GM21786 (cell line): ENCODE measurements around the gene STK32C.

ENCODE experiments used
- ATAC-seq: cut with Tn5 transposase; IDR thresholded peaks from one replicate; pipeline ENCODE4 v1.9.1; 2021; ENCODE audit not compliant: unreplicated experiment

The STK32C gene

DNA sequence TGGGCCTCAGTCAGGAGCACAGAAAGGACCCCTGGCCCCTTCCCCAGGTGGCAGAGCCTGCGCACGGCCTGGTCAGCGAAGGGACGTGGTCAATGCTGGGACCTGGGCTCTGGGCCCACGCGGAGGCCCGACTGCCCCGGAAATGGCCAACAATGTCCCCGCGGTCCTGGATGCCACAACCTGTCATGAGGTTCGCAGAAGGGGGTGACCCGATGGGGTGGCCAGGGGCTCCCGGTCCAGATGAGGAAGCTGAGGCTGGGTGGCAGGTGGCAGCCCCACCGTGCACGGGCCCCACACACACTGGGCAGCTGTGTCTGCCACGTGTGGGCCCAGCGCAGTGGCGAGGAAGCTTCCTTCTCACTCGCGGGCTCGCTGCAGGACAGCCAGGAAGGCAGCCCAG lies 71.6 kb downstream of the STK32C start:
- no peak for ATAC-seq

DNA sequence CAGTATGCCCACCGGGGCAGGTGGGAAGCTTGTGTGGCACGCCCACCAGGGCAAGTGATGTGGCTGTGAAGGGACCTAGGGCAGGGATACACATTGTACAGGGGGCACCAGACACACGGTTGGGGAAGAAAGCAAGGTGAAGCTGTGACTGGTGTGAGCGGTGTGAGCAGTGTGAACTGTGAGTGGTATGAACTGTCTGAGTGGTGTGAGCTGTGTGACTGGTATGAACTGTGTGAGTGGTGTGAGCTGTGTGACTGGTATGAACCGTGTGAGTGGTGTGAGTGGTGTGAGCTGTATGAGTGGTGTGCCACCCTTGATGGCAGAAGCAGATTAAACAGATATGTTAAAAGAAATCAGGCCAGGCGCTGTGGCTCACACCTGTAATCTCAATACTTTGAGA lies 72.9 kb downstream of the STK32C start:
- ATAC-seq, result no peak

DNA sequence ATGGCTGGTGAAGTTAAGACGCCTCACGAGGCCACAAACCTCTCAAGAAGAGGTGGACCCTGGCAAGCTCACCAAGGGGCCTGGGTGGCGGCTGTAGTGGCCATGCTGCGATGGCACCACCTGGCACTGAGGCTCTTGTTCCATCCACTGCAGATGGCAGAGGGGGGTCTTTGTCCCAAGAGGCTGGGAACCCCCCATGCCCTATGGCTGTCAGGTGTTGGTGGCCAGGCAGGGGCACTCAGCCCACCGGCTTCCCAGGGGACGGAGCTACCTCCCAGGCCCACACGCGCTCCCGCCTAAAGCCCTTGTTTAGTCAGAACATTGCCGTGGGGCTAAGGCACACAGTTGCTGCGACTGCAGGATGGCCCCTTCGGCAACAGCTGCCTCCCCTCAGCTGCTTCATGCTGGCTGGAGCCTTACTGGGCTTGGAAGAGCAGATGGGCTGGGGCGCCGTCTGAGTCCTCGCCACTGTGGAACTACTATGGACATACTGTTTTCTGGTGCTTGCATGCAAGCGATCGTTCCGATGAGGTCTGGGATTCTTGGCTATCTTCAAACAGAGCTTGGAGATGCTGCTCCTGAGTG lies 74.2 kb downstream of the STK32C start:
- no peak for ATAC-seq

DNA sequence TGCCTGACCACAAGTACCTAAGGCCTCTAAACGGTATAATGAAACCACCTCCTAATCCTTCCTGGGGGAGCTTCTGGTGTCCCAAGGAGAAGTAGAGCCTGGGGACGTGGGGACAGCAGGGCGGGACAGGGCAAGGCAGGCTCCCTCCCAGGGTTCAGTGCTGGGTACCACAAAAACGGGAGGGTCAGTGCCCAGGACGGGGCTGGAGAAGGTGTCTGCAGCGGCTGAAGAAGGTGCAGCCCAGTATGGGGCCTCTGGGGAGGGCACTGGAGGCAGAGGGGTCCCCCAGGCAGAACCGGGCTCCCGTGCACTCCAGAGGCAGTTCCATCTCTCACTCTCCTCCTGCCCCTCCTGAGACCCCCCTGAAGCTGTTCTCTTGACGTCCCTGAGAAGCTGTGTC lies 74.8 kb downstream of the STK32C start:
- ATAC-seq, result no peak

DNA sequence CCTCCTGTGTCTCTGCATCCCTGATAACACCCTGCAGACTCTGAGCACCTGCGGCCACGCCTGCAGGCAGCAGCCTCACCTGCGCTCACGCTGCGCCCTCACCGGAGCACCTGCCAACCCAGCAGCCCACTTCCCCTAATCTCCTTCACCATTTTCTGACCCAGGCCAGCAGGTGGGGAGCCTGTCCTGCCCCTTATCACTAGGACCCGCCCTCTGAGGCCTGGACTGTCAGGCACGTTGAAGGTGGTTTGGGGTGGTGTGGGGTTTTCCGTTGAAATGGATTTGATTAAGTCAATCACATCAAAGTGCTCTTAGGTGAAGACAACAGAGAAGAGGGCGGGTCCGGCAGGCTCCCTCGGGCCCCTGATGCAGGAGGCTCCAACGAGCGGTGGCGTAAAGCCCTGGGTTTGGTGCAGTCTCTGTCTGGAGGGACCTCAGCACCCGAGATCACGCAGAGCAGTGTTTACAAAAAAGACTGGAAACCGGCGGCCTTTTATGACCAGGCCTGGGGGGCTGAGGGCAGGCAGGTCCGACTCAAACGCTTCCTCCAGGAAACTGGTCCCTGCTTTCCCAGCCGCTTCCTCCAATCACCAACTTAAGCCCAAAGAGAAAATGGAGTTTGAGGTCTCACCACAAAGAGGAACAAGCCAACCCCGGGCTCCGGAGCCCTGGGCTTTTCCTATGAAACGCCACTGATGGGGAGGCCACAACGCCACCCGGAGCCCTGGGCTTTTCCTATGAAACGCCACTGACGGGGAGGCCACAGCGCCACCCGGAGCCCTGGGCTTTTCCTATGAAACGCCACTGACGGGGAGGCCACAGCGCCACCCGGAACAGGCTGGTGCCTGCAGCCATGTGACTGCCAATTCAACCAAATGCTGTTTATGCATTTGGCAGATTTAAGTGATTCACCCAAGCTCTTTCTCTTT lies 75.5 kb downstream of the STK32C start:
- no peak for ATAC-seq

DNA sequence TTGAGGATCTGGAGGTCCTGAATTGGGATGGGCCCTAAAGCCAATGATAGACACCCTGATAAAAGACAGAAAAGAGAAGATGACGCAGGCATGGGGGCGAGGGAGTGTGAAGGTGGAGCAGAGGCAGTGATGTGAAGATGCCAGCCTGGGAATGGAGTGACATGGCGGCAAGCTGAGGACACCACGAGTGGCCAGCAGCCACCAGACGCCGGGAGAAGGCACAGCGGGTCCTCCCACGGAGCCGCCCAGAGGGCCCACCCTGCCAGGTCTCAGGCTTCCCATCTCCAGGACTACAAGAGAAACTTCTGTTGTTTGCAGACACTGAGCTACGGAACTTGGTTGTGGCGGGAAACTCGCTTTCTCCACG lies 76.1 kb downstream of the STK32C start:
- ATAC-seq, result no peak

DNA sequence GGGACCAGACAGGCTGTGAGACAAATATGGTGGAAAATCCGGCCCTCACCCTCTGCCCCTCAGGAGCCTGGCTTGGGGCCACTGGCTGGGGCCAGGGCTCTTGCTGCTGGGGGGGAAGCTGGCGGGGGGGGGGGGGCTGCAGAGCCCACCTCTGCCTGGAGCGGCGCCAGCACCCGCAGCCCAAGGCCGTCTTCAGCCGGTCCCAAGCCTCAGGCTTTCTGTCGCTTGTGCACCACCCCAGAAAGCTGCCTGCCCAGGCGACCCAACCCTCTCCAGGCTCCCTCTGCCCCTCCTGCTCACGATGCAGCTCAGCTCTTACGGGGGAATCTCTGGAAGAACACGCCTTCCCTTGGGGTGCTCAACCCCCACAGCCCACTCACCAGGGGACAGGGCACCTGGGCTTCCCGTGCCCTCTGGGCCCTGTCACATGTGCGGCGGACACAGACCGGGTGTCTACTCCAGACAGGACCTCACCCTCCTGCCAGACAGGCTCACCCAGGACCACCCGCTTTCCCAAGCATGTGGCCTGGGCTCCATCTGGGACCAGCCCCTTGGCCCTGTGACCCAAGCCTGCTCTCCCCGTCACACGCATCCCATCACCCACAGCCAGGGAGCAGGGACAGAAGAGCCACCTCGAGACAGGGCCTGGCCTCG lies 77.1 kb downstream of the STK32C start:
- no peak for ATAC-seq

DNA sequence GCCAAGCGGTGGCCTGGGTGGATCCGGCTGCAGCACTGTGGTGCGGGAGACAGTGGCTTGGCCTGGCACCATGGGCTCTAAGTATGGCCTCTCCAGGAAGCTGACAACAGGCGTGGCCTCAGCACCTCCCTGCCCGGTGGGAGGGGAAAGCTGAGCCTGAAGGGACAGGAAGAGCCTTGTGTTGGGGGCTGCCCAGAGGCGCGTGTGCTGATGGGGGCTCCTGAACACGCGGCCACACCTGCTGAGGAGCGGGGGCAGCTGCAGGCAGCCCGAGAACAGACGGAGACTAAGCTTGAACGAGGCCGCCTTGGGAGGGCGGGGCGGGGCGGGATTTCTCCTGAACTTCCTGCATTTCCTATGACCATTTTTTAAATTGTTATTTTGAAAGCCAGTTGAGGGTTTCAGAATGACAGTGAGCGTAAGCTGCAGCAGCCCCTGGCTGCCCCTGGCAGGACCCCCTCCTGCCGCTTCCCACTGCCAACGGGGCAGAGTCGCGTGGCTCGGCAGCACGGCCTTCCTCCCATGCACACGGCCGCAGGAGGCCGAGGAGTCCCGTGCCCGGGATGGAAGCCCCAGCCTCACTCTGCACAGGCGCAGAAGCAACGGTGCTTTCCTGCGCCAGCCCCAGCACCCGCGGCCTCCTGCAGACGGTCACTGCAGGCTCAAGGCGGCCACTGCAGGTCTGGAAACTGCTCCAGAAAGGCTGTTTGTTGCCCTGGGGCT lies 77.8 kb downstream of the STK32C start:
- no peak for ATAC-seq

DNA sequence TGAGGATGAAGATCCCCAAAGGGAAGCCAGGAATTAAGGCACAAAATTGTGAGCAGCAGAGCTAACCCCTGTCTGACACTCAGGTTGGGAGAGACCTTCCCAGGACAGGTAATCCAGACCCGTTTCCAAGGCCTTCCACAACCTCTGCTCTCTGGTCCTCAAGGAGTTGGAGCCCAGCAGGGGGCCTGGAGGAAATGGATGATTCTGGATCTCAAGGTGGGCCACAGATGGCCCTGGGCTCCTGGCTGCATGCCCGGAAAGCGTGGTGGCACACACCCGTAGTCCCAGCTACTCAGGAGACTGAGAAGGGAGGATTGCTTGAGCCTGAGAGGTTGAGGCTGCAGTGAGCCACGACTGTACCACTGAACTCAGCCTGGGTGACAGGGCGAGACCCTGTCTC lies 78.7 kb downstream of the STK32C start:
- ATAC-seq, result no peak

DNA sequence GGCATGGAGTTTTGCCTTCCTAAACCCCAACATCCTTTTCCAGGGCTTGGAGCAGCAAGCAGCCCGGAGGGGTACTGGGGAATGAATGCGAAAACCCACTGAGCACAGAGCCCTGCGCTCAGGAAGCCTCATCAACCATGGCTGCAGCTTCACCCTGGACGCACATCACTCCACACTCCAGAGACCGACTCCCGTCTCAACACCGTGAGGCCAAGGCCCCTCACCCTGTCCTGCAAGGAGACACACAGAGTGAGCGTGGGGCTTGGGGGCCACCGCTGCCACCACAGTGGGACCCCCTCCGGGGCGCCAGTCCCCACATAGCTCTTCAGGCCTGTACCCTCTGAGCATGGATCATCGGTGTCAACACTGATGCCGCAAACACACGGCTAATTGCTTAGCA lies 79.1 kb downstream of the STK32C start:
- no peak for ATAC-seq

DNA sequence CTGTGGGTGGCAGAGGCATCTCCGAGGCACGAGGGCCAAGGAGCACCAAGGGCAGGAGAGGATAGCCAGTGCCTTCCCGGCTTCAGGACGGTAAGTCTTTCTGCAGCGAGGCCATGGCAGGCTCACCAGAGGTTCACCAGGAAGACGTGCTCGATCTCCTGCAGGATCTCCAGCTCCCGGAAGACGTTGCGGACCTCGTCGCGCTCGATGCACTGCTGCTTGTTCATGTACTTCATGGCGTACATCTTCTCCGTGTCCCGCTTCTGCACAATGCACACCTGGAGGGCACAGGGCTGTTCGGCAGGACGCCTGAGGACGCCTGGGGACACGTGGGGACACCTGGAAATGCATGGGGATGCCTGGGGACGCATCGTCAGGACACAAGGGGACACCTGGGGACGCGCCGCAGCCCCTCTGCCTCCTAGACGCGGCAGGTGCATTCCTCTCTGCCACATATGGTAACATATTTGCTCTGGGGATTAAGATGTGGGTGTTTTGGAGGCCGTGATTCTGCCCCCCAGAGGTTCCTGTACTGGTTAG lies 79.8 kb downstream of the STK32C start:
- ATAC-seq, result no peak

DNA sequence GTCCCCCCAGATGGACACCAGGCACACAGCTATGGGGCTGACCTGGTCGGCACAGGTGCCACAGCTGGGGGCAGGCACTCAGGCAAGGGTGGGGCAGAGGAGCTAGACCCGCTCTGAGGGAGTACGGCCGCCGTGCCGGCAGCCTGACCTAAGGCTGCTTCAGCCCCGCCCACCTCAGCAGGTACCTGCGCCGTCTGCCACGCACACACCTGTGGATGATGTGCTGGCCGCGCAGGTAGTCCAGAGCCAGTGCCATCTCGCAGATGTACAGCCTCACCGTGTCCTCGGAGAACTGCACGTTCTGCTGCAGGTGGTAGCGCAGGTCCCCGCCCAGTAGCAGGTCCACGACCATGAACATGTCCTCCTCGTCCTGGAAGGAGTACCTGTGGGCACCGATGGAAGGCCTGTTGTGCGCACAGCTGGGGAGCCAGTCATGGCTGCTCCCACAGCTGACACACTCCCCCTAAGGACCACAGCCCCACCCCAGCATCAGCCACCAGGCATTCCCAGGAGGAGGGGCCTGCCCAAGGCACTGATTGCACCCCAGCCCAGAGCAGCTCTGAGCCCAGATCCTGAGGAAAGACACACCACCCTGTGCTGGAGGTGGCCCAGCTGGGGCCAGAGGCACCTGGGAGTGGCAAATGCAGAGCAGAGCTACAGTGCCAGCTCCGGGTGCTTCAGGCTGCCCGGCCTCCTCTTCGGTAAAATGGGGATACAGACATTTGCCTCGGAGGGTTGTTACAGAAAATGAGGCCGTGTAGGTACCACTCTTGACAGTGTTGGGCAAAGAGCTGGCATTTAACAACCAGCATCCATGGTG lies 81.0 kb downstream of the STK32C start:
- no peak for ATAC-seq

DNA sequence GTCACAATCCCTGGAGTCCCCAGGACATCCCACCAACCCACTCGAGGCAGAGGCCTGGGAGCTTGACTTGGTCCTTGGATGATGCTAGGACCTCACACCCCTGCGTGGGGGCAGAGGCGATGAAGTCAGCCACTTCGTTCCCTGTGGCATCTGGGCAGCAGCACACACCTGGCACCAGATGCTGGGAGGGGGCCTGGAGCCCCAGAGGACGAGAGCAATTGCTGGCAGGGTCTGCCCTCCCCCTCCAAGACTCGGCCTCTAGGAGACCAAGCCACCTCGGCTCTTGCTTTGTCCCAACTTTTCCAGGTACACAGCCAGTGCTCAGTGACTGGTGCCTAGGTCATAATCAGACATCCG lies 81.9 kb downstream of the STK32C start:
- no peak for ATAC-seq

DNA sequence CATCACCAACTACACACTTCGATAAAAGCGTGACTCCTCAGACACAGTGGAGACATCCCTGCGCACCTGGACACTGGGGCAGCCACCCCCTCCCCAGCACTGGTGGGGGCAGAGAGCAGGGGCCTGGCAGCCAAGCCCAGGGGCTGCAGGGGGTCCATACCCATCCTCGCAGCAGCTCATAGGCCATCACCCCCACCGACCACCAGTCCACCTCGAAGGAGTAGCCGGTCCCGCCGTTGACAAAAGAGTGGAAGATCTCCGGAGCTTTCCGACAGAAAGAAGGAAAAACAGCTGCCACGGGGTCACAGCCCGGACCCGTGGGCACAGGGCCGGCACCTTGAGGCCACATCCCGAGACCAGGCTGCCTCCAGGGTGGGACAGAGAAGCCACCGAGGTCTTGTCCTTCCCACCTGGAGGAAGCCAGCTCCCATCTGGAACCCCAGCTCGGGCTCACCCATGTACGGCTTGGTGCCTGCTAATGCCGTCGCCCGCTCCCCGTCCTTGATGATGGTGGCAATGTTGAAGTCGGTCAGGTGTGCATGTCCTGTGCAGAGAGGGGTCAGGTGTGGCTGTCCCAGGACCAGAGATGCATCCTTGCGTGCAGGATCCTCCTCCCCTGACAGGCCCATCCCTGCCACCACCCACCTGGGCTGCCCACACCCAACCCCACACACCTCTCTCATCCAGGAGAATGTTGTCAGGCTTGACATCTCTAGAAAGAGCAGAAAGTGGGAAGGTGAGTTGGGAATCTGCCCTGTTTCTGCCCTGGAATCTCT lies 82.5 kb downstream of the STK32C start:
- ATAC-seq, result no peak

DNA sequence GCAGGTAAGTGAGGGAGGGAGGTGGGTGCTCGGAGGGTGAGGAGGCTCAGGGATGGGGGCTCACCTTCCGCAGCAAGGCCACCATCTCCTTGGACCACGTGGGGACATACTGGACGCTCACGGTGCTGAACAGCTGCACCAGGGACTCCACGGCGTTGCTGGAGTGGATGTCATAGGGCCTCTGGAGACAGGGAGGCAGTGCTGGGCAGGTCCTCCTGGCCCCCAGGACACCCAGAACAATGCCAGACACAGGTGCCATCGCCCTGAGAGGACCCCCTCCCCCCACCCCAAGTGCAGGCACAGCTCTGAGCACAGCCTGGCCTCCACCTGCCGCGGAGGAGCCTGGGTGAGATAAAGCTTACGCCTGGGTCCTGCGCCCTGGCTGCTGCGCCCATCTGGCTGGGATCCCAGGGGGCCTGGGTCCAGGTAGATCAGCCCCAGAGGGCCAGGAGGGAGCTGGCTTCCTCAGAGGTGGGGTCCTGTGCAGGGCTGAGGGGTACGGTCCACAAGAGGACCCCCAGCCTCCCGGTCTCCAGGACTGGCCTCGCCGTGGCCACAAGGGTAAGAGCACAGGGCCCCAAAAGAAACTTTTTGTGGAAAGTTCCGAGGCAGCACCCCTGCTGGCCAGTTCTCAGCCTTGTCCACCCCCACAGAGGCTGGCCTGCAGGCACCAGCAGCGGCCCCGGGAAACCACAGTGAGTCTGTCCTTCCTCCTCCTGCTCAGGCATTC lies 83.2 kb downstream of the STK32C start:
- ATAC-seq, result no peak

DNA sequence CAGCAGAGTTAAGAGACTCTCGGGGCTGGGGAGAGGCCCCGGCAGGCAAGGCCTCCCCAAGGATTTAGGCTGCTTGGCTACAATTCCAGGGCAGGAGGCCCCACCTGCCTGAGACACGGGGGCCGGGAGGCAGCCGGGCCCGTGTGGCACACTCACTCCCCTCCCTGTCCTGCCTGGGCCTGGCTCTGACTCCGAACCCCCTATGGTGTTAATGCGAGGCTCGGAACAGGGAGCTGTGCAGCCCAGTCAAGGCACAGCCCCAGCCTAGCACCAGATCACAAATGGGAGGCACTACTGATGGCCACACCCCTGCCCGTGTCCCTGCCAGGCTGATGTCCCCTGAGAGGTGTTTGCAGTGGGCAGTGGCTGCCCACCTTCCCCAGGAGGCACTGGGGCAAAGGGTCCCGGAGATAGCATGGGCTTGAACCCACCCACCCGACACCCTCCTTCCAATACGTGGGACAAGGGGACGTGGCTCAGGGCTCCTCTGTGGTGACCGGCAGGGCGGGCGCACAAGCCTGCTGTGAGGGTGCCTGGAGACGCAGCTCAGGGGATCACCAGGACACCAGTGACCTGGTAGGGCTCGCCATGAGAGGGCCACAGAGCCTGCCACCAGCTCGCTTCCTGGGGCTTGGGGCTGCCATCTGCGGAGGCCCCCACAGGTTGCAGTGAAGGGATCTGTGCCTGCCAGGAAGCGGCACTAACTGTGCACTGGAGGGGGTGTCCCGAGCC lies 84.0 kb downstream of the STK32C start:
- no peak for ATAC-seq

DNA sequence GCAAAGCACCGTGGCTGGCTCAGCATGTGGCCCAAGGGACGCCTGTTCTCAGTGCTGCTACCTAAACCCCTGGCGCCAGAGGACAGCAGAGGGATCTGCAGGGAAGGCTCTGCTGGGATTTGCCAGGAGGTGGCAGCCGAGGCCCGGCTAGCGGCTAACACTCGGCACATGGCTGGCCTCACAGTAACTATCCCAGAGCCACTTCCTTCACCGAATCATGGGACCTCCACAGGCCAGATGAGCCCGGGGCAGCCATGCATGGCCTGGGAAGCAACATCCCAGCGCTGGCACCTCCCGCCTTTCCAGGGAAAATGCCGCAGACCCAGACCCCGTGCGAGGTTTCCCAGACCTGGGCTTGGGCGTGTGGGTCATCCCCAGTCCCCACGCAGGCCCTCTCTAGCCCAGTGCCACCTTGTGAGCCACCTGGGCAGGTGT lies 84.6 kb downstream of the STK32C start:
- ATAC-seq, result no peak

DNA sequence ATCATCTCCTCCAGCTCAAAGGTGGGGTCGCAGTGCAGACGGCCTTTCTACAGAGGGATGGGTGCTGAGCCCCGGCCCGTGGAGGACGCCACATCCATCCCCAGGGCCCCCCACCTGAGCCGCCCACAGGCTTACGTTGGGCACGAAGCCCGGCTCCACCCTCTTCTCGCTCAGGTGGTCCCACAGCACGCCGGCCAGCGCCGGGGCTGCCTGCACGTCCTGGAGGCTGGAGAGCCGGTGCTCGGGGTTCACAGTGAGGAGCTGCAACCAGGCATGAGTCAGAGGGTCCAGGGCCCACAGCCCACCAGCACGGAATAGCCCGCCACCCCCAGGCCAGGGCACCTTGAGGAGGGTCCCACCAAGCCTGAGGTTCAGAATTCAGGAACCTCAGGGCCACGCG lies 85.0 kb downstream of the STK32C start:
- no peak for ATAC-seq
